Measurements from ENCODE around the gene ZNF786.

GRCh38 chr7:149070372-149071125 is 20.0 kb downstream of the ZNF786 start:
- TF ChIP-seq SMAD1 (IDR thresholded peaks at IDR 0.05; ENCODE audit: low read depth, low read length, partially characterized antibody) (no peak), CREM (IDR thresholded peaks at IDR 0.05; ENCODE audit: low read depth) (no peak), EZH2 (IDR thresholded peaks at IDR 0.05; ENCODE audit: borderline replicate concordance, low read depth, low read length) (no peak), RBM22 (IDR thresholded peaks at IDR 0.05; ENCODE audit: low read depth, low read length, poor library complexity, severe bottlenecking) (no peak), ETS1 (conservative IDR thresholded peaks at IDR 0.05; ENCODE audit: control insufficient read depth, low read depth, low read length) (no peak), DEAF1 (CRISPR knock-in tag; IDR thresholded peaks at IDR 0.05) (no peak), POLR2A (conservative IDR thresholded peaks at IDR 0.05) (no peak), CTBP1 (IDR thresholded peaks at IDR 0.05; ENCODE audit: borderline replicate concordance) (no peak)
